Measurements from ENCODE around the gene LIN37.
"Not testable (repeated sequence)": the region's sequence is repeated elsewhere in the genome, so short reads cannot be mapped to it uniquely, and the experiment has no call there.

Gene LIN37

DNA sequence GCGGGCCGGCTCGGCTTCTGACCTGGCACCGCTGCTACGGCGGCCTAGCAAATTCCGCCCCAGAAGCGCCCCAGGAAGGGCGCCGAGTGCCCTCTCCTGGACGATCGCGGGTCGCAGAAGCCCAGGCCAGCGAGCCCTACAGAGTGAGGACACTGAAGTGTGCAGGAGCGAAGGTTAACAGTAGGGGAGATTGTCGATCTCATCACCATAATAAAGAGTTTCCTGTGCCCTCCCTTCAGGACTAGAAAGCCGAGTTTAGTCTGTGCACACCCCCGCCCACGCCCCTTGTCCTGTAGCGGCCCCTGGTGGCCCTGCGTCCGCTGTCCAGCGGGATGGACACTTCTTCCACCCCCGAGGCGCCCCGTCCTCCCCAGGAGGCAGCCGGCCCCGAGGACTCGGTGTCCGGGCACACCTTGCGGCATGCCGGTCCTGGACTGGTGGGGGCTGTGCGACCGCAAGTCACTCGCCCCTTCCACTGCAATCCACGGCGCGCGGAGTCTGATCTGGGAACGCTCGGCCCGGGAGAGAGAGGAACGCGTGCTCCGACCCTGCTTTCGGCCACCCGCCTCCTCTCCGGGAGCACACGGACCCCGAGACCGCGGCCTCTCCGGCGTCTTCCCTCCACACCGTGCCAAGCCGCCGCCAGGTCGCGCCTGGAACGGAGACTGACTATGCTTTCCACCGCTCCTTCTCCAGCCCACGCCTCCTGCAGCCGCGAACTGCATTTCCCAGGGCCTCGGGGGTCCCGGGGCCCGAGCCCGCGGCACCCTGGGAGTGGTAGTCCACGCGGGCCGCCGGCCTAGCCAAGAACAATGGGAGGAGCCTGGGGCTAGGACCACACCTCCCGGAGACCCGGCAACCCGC, 31.3 kb upstream of the LIN37 start:
- H3K4me1 Mint-ChIP-seq, result peaks cover 71% of the 10 kb centered on the region
- no peaks in the 10 kb centered on the region for H3K9me3 Mint-ChIP-seq
- peak overlapping the region; percentile 99 for H3K27ac Mint-ChIP-seq
- H3K36me3 Mint-ChIP-seq, result peaks cover 98% of the 10 kb centered on the region
- DNase-seq (ENCODE audit: low spot score in 2 of 2) (peak; percentile 77 to 97), ATAC-seq (peak; percentile 71)
- H3K4me3 Mint-ChIP-seq, result peak overlapping the region; percentile 99

DNA sequence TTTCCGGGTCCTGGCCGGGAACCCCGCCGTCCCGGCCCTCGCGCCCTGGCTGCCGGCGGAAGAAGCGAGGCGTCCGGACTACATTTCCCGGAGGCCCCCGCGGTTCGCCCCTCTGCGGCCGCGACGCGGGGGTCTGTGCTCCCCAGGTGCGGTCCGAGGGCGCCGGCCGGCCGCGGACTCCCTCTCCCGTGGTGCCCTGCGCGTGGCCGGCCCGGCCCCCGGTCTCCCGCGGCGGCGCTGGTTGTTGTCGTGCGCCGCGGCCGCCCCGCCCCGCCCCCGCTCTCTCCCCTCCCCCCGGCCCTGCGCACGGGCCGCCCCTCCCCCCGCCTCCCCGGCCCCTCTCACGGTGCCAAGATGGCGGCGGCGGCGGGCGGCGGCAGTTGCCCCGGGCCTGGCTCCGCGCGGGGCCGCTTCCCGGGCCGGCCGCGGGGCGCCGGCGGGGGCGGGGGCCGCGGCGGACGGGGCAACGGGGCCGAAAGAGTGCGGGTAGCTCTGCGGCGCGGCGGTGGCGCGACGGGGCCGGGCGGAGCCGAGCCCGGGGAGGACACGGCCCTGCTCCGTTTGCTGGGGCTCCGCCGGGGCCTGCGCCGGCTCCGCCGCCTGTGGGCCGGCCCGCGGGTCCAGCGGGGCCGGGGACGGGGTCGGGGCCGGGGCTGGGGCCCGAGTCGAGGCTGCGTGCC, 30.6 kb upstream of the LIN37 start, which contains the start of gene KMT2B:
TSS of gene KMT2B (plus strand) at position 339 of the 680 bp plus-strand sequence. CDS start at position 355, 16 bp downstream.
- ATAC-seq, result peak; percentile 4
- Mint-ChIP-seq H3K4me3 (peak within 1 kb of the TSS; percentile 99), H3K36me3 (peaks cover 98% of the 10 kb centered on the region), H3K27ac (peak within 1 kb of the TSS; percentile 99), H3K4me1 (peaks cover 71% of the 10 kb centered on the region), H3K9me3 (no peaks in the 10 kb centered on the region)
- peak in 1 of 2 donors; percentile 88 for DNase-seq (ENCODE audit: low spot score in 2 of 2)

DNA sequence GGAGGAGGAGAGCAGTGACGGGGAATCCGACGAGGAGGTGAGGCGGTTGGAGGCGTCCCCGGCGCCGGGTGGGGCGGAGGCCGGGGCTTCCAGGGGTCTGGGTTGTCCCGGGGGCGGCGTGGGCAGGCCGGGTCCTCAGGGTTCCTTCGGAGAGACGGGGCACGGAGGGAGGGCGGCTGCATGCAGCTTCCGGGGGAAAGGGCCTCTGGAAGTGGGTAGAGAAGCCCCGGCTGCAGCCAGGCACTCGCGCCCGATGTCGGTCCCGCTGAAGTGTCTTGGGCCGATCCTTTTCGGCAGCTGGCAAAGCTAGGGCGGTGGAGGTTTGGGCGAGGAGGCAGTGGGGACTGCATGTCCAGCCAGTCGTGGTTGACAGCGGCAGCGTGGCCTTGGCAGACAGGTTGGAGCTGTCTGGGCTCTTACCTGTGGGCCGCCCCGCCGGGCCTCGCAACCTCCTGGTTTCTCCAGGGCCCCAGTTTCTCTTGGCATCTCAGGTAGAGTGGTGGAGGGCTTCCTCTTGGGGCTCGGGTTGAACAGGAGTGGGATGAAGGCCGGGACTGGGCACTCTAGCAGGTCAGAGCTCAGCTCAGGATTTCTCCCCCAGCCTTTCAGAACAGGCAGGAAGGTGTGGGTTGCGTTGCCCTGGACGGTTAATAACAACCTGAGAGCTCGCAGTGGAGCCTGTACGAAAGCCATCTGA, 29.9 kb upstream of the LIN37 start:
- Mint-ChIP-seq H3K4me1 (peaks cover 67% of the 10 kb centered on the region), H3K36me3 (peaks cover 98% of the 10 kb centered on the region), H3K4me3 (peak overlapping the region; percentile 81), H3K9me3 (no peaks in the 10 kb centered on the region), H3K27ac (peak overlapping the region; percentile 94)
- DNase-seq (ENCODE audit: low spot score in 2 of 2) (peak; percentile 56 to 85), ATAC-seq (peak; percentile 4)

DNA sequence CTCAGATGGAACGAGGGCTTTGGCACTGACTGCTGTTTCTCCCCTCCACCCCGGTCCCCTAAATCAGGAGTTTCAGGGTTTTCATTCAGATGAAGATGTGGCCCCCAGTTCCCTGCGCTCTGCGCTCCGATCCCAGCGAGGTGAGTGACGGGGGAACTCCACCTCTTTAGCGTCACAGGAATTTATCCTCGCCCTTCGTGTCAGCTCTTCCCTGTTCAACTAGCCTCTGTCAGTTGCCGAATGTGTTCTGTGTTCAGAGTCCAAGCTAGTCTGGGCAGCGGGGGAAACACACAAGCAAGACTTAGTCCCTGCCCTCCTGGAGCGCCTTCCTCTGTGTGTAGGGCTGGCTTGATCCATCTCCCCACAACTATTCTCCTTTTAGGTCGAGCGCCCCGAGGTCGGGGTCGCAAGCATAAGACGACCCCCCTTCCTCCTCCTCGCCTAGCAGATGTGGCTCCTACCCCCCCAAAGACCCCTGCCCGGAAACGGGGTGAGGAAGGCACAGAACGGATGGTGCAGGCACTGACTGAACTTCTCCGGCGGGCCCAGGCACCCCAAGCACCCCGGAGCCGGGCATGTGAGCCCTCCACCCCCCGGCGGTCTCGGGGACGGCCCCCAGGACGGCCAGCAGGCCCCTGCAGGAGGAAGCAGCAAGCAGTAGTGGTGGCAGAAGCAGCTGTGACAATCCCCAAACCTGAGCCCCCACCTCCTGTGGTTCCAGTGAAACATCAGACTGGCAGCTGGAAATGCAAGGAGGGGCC, 28.8 kb upstream of the LIN37 start:
- H3K4me1 Mint-ChIP-seq, result peaks cover 64% of the 10 kb centered on the region
- DNase-seq (ENCODE audit: low spot score in 2 of 2) (no peak), ATAC-seq (no peak)
- H3K9me3 Mint-ChIP-seq, result no peaks in the 10 kb centered on the region
- H3K4me3 Mint-ChIP-seq, result peak overlapping the region; percentile 81
- peak overlapping the region; percentile 94 for H3K27ac Mint-ChIP-seq
- peaks cover 98% of the 10 kb centered on the region for H3K36me3 Mint-ChIP-seq

DNA sequence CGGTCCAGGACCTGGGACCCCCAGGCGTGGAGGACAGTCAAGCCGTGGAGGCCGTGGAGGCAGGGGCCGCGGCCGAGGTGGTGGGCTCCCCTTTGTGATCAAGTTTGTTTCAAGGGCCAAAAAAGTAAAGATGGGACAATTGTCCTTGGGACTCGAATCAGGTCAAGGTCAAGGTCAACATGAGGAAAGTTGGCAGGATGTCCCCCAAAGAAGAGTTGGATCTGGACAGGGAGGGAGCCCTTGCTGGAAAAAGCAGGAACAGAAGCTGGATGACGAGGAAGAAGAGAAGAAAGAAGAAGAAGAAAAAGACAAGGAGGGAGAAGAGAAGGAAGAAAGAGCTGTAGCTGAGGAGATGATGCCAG, 28.2 kb upstream of the LIN37 start:
- Mint-ChIP-seq H3K27ac (peak overlapping the region; percentile 94), H3K4me1 (peaks cover 59% of the 10 kb centered on the region), H3K36me3 (peaks cover 98% of the 10 kb centered on the region), H3K4me3 (peak overlapping the region; percentile 81), H3K9me3 (no peaks in the 10 kb centered on the region)
- ATAC-seq (no peak), DNase-seq (ENCODE audit: low spot score in 2 of 2) (no peak)

DNA sequence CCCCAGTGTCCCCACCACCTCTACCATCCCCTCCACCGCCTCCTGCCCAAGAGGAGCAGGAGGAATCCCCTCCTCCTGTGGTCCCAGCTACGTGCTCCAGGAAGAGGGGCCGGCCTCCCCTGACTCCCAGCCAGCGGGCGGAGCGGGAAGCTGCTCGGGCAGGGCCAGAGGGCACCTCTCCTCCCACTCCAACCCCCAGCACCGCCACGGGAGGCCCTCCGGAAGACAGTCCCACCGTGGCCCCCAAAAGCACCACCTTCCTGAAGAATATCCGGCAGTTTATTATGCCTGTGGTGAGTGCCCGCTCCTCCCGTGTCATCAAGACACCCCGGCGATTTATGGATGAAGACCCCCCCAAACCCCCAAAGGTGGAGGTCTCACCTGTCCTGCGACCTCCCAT, 27.7 kb upstream of the LIN37 start:
- Mint-ChIP-seq H3K4me1 (peaks cover 58% of the 10 kb centered on the region), H3K4me3 (peak overlapping the region; percentile 81), H3K9me3 (no peaks in the 10 kb centered on the region), H3K36me3 (peaks cover 98% of the 10 kb centered on the region), H3K27ac (peak overlapping the region; percentile 94)
- ATAC-seq (no peak), DNase-seq (ENCODE audit: low spot score in 2 of 2) (no peak)

DNA sequence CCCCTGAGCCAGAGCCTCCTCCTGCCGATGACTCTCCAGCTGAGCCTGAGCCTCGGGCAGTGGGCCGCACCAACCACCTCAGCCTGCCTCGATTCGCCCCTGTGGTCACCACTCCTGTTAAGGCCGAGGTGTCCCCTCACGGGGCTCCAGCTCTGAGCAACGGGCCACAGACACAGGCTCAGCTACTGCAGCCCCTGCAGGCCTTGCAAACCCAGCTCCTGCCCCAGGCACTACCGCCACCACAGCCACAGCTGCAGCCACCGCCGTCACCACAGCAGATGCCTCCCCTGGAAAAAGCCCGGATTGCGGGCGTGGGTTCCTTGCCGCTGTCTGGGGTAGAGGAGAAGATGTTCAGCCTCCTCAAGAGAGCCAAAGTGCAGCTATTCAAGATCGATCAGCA, 27.0 kb upstream of the LIN37 start:
- H3K4me3 Mint-ChIP-seq, result peak overlapping the region; percentile 81

DNA sequence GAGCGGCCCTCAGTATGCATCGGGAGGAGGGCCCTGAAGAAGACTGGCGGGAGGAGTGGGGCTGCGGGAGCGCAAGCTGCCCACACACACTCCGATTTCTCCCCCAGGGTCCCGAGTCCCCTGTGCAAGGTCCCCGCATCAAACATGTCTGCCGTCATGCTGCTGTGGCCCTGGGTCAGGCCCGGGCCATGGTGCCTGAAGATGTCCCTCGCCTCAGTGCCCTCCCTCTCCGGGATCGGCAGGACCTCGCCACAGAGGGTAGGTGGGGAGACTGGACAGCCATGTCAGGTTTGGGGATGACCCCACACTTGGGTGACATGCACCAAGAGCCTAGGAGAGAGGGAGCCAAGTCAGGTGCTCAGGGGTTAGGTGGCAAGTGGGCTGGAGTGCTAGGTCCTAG, 25.9 kb upstream of the LIN37 start:
- peaks cover 52% of the 10 kb centered on the region for H3K4me1 Mint-ChIP-seq
- no peak overlapping the region for H3K4me3 Mint-ChIP-seq
- peaks cover 98% of the 10 kb centered on the region for H3K36me3 Mint-ChIP-seq
- no peak for DNase-seq (ENCODE audit: low spot score in 2 of 2)
- no peaks in the 10 kb centered on the region for H3K9me3 Mint-ChIP-seq
- peak overlapping the region; percentile 94 for H3K27ac Mint-ChIP-seq
- no peak for ATAC-seq

More for the DNA sequence above, 27.0 kb upstream of the LIN37 start:
- peak overlapping the region; percentile 94 for H3K27ac Mint-ChIP-seq
- ATAC-seq, result no peak
- no peaks in the 10 kb centered on the region for H3K9me3 Mint-ChIP-seq
- peaks cover 98% of the 10 kb centered on the region for H3K36me3 Mint-ChIP-seq
- peaks cover 57% of the 10 kb centered on the region for H3K4me1 Mint-ChIP-seq
- DNase-seq (ENCODE audit: low spot score in 2 of 2), result no peak

DNA sequence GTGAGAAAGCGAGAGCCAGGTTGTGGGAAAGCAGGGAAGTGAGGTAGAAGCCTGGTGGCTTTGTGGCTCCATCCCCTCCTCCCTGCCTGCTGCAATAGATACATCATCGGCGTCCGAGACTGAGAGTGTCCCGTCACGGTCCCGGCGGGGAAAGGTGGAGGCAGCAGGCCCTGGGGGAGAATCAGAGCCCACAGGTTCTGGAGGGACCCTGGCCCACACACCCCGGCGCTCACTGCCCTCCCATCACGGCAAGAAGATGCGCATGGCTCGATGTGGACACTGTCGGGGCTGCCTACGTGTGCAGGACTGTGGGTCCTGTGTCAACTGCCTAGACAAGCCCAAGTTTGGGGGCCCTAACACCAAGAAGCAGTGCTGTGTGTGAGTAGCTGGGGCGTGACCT, 25.5 kb upstream of the LIN37 start:
- Mint-ChIP-seq H3K9me3 (no peaks in the 10 kb centered on the region), H3K4me3 (no peak overlapping the region), H3K4me1 (peaks cover 52% of the 10 kb centered on the region), H3K36me3 (peaks cover 99% of the 10 kb centered on the region), H3K27ac (peak overlapping the region; percentile 94)
- DNase-seq (ENCODE audit: low spot score in 2 of 2) (no peak), ATAC-seq (no peak)

DNA sequence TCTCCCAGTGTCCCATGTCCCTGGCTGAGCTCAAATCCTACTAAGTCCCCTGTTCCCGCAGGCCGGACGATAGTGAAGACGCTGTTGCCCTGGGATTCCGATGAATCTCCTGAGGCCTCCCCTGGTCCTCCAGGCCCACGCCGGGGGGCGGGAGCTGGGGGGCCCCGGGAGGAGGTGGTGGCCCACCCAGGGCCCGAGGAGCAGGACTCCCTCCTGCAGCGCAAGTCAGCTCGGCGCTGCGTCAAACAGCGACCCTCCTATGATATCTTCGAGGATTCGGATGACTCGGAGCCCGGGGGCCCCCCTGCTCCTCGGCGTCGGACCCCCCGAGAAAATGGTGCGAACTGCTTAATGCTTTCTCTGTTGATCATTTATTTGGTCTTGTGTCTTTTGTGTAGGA, 24.7 kb upstream of the LIN37 start:
- Mint-ChIP-seq H3K4me3 (no peak overlapping the region), H3K27ac (peak overlapping the region; percentile 94), H3K4me1 (peaks cover 49% of the 10 kb centered on the region), H3K9me3 (no peaks in the 10 kb centered on the region), H3K36me3 (peaks cover 100% of the 10 kb centered on the region)
- no peak for DNase-seq (ENCODE audit: low spot score in 2 of 2)
- no peak for ATAC-seq

DNA sequence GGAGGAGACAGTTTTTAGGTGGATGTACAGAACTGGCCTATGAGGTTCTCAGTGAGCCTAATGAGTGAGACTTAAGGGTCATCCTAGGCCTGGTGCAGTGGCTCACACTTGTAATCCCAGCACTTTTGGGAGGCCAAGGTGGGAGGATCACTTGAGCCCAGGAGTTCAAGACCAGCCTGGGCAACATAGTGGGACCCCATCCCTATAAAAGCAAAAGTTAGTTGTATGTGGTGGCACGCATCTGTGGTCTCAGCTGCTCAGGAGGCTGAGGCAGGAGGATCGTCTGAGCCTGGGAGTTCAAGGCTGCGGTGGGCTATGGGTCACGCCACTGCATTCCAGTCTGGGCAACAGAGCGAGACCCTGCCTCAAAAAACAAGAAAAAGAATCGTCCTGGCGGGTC, 24.2 kb upstream of the LIN37 start:
- peaks cover 100% of the 10 kb centered on the region for H3K36me3 Mint-ChIP-seq
- not testable (repeated sequence) for DNase-seq (ENCODE audit: low spot score in 2 of 2); H3K4me3 Mint-ChIP-seq; ATAC-seq; H3K9me3 Mint-ChIP-seq
- peak overlapping the region; percentile 94 for H3K27ac Mint-ChIP-seq
- H3K4me1 Mint-ChIP-seq, result peaks cover 44% of the 10 kb centered on the region

DNA sequence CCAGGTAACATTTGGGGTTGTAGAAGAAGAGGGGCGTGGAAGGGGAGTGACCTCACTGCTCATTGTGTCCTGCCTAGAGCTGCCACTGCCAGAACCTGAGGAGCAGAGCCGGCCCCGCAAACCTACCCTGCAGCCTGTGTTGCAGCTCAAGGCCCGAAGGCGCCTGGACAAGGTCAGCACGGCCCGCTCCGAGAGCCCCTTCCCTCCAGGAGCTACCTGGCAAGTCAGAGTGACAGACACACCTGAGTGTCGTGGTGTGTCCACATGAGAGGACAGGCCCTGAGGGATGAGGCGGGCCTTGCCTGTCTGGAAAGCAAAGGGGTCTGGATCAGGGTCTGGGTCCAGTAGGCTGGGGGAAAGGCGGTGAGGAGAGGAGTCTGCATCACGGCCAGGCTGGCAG, 23.8 kb upstream of the LIN37 start:
- H3K9me3 Mint-ChIP-seq, result no peaks in the 10 kb centered on the region
- DNase-seq (ENCODE audit: low spot score in 2 of 2), result no peak
- peaks cover 100% of the 10 kb centered on the region for H3K36me3 Mint-ChIP-seq
- H3K27ac Mint-ChIP-seq, result peak overlapping the region; percentile 94
- peaks cover 40% of the 10 kb centered on the region for H3K4me1 Mint-ChIP-seq
- no peak overlapping the region for H3K4me3 Mint-ChIP-seq
- no peak for ATAC-seq

DNA sequence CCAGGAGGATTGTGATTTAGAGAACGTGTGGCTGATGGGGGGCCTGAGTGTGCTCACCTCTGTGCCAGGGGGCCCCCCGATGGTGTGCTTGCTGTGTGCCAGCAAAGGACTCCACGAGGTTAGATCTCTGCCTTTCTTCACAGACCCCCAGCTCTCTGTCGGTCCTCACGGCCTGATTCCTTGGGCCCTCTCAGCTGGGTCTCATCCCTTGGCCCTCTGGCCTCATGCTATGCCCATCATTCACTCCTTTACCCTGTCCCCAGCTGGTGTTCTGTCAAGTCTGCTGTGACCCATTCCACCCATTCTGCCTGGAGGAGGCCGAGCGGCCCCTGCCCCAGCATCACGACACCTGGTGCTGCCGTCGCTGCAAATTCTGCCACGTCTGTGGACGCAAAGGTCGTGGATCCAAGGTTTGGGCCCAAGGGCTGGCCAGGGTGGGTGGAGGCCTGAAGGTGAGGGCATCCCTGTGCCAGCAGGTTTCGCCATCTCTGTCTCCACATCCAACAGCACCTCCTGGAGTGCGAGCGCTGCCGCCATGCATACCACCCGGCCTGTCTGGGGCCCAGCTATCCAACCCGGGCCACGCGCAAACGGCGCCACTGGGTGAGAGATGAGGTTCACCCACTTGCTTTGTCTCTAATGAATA, 23.0 kb upstream of the LIN37 start:
- H3K36me3 Mint-ChIP-seq, result peaks cover 100% of the 10 kb centered on the region
- H3K4me1 Mint-ChIP-seq, result peaks cover 34% of the 10 kb centered on the region
- no peak for ATAC-seq
- H3K9me3 Mint-ChIP-seq, result no peaks in the 10 kb centered on the region
- no peak overlapping the region for H3K4me3 Mint-ChIP-seq
- no peak for DNase-seq (ENCODE audit: low spot score in 2 of 2)
- H3K27ac Mint-ChIP-seq, result peak overlapping the region; percentile 84

Data from stimulated activated effector memory CD8-positive, alpha-beta T cell treated with anti-CD3 and anti-CD28 coated beads, Interleukin-12 subunit alpha, Interleukin-12 subunit beta, amount 100 ng/mL, for 72 hours (primary cell).